K562 (cell line): ENCODE measurements around the gene C4orf46. TPM values are rescaled to one million over a fixed set of nuclear protein-coding genes. Genes with fewer than 3 reads are reported as not detected.

ENCODE experiments used
- ASH1L ChIP-seq: fragments of 450-650 bp; IDR thresholded peaks from 2 replicates; pipeline ENCODE4 v1.6.1; 2018; ENCODE audit warnings: borderline replicate concordance, mild to moderate bottlenecking, low read depth; ENCODE audit not compliant: partially characterized antibody
- CEBPB ChIP-seq: fragments of 450-650 bp; IDR thresholded peaks from 2 replicates; pipeline ENCODE4 v1.6.1; 2016; ENCODE audit warnings: missing genetic modification characterization, missing compliant biosample characterization
- CTBP1 ChIP-seq: fragments of 450-650 bp; IDR thresholded peaks from 2 replicates; pipeline ENCODE4 v1.6.1; 2016; ENCODE audit warnings: borderline replicate concordance
- HMG20B ChIP-seq: fragments of 250-450 bp; sonication (Bioruptor Pico); IDR thresholded peaks from 2 replicates; pipeline ENCODE4 v1.5.0; 2021; ENCODE audit warnings: mild to moderate bottlenecking
- RAD21 ChIP-seq, 2 experiments: fragments of 250-450 bp in 1 of 2; fragments of 450-650 bp in 1 of 2; sonication (Bioruptor Pico) in 1 of 2; formaldehyde crosslinking in 1 of 2; IDR thresholded peaks in 1 of 2; conservative IDR thresholded peaks in 1 of 2; 2 replicates each; pipeline versions ENCODE4 v1.4.0 to v1.8.0; 2020 to 2022; ENCODE audit warnings: mild to moderate bottlenecking in 2 of 2, moderate library complexity in 1 of 2
- SETDB1 ChIP-seq: IDR thresholded peaks from one replicate; pipeline ENCODE4 v1.6.1; 2012; ENCODE audit warnings: low read length, control low read depth, inconsistent platforms
- SRSF7 ChIP-seq: fragments of 200-400 bp; formaldehyde crosslinking; optimal IDR thresholded peaks from 2 replicates; pipeline ENCODE3; 2017; ENCODE audit warnings: mild to moderate bottlenecking, low read depth, low read length
- TAL1 ChIP-seq: fragments of 450-650 bp; IDR thresholded peaks from 2 replicates; pipeline ENCODE4 v1.6.1; 2016; ENCODE audit warnings: mild to moderate bottlenecking
- TARDBP ChIP-seq: fragments of 450-650 bp; IDR thresholded peaks from 2 replicates; pipeline ENCODE4 v1.6.1; 2016
- ZNF551 ChIP-seq: fragments of 250-450 bp; sonication (Bioruptor Pico); IDR thresholded peaks from 2 replicates; pipeline ENCODE4 v1.5.0; 2021; ENCODE audit warnings: mild to moderate bottlenecking, moderate library complexity
- polyA plus RNA-seq, 8 experiments: library from polyadenylated mRNA; depleted of rRNA in 4 of 8; stranded (reverse) in 5 of 8; unstranded in 3 of 8; fragments of >200 nt; fragmentation: Nextera tagmentation in 2 of 8; fragmentation: Illumina TruSeq in 1 of 8; extraction: Ambion mirVana in 2 of 8; extraction: Trizol in 1 of 8; gene quantifications; 2 replicates each; pipeline versions ENCODE4 v1.2.1 to v1.2.3, GENCODE V29; 2011 to 2014; ENCODE audit warnings: inconsistent platforms in 1 of 8, missing spikeins in 1 of 8
- total RNA-seq, 7 experiments: library from RNA; depleted of rRNA in 6 of 7; stranded (reverse); fragments of >200 nt in 6 of 7; fragmentation: Illumina TruSeq in 2 of 7; extraction: Trizol in 2 of 7; gene quantifications; 2 replicates each; pipeline versions ENCODE4 v1.2.1 to v1.2.3, GENCODE V29; 2011 to 2021; ENCODE audit warnings: low replicate concordance in 1 of 7
- TF ChIP-seq, protein P1 (sequence below): fragments of 450-650 bp; formaldehyde crosslinking; IDR thresholded peaks from 2 replicates; pipeline ENCODE4 v1.4.0; 2022; ENCODE audit warnings: mild to moderate bottlenecking, moderate library complexity
- TF ChIP-seq, protein P2 (sequence below): fragments of 200-600 bp; sonication (generic); IDR thresholded peaks from one replicate; pipeline ENCODE4 v1.6.1; 2012; ENCODE audit warnings: mild to moderate bottlenecking, low read depth, low read length, inconsistent platforms
- TF ChIP-seq, protein P3 (sequence below): sonication (generic); formaldehyde crosslinking; IDR thresholded peaks from 2 replicates; pipeline ENCODE4 v1.8.1; 2022; ENCODE audit warnings: missing genetic modification reagents

The C4orf46 gene
- total and polyA plus RNA-seq, 9 of the 15 experiments (the other 6 are each of a cell fraction or from before 2014, with no cell fraction given) = 9.7 to 24.4 (median 17.0) TPM

DNA sequence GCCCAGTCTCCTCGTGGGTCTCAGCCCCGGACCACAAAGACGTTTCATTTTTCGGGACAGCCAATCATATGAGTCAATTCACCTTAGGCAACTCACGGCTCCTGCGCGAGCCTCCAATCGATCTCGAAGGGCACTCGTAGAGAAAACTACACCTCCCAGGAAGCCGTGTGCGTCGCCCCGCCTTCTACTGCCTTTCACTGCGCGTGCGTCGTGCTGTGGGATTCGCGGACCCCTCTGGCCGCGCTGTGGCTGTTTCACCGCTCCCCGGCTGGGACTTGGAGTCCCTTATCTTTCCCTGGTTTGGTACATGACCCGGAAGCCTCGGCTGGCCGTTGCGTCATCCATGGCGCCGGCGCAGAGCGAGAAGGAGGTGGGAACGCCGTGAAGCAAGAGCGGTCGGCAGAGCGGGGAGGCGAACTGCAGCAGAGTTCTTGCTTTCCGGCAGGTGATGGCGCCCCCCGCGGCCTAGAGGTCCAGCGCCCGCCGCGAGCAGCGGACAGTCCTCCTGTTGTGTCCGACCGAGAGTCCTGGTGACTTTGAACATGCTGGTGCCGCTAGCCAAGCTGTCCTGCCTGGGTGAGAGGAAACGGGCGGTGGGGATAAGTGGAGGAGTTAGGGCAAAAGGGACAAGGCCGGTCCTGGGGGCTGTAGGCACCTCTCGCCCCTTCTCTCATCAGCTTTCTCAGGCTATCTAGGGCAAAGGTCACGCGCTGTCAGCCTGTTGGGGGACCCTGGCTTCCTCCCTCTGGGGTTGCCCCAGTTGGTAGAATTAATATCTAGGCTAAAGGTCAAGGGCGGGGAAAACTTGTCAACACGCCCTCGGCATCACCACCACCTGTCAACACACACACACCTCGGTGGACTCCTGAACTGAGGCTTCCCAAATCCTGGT, 474 bp upstream of the C4orf46 start, which contains the start of gene ETFDH (continued):
- TF ChIP-seq, protein P1, sequence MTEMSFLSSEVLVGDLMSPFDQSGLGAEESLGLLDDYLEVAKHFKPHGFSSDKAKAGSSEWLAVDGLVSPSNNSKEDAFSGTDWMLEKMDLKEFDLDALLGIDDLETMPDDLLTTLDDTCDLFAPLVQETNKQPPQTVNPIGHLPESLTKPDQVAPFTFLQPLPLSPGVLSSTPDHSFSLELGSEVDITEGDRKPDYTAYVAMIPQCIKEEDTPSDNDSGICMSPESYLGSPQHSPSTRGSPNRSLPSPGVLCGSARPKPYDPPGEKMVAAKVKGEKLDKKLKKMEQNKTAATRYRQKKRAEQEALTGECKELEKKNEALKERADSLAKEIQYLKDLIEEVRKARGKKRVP = peak; percentile 97
- peak; percentile 43 for TF ChIP-seq ASH1L
- peak; percentile 100 for TF ChIP-seq CEBPB (tag)
- TF ChIP-seq, protein P2, sequence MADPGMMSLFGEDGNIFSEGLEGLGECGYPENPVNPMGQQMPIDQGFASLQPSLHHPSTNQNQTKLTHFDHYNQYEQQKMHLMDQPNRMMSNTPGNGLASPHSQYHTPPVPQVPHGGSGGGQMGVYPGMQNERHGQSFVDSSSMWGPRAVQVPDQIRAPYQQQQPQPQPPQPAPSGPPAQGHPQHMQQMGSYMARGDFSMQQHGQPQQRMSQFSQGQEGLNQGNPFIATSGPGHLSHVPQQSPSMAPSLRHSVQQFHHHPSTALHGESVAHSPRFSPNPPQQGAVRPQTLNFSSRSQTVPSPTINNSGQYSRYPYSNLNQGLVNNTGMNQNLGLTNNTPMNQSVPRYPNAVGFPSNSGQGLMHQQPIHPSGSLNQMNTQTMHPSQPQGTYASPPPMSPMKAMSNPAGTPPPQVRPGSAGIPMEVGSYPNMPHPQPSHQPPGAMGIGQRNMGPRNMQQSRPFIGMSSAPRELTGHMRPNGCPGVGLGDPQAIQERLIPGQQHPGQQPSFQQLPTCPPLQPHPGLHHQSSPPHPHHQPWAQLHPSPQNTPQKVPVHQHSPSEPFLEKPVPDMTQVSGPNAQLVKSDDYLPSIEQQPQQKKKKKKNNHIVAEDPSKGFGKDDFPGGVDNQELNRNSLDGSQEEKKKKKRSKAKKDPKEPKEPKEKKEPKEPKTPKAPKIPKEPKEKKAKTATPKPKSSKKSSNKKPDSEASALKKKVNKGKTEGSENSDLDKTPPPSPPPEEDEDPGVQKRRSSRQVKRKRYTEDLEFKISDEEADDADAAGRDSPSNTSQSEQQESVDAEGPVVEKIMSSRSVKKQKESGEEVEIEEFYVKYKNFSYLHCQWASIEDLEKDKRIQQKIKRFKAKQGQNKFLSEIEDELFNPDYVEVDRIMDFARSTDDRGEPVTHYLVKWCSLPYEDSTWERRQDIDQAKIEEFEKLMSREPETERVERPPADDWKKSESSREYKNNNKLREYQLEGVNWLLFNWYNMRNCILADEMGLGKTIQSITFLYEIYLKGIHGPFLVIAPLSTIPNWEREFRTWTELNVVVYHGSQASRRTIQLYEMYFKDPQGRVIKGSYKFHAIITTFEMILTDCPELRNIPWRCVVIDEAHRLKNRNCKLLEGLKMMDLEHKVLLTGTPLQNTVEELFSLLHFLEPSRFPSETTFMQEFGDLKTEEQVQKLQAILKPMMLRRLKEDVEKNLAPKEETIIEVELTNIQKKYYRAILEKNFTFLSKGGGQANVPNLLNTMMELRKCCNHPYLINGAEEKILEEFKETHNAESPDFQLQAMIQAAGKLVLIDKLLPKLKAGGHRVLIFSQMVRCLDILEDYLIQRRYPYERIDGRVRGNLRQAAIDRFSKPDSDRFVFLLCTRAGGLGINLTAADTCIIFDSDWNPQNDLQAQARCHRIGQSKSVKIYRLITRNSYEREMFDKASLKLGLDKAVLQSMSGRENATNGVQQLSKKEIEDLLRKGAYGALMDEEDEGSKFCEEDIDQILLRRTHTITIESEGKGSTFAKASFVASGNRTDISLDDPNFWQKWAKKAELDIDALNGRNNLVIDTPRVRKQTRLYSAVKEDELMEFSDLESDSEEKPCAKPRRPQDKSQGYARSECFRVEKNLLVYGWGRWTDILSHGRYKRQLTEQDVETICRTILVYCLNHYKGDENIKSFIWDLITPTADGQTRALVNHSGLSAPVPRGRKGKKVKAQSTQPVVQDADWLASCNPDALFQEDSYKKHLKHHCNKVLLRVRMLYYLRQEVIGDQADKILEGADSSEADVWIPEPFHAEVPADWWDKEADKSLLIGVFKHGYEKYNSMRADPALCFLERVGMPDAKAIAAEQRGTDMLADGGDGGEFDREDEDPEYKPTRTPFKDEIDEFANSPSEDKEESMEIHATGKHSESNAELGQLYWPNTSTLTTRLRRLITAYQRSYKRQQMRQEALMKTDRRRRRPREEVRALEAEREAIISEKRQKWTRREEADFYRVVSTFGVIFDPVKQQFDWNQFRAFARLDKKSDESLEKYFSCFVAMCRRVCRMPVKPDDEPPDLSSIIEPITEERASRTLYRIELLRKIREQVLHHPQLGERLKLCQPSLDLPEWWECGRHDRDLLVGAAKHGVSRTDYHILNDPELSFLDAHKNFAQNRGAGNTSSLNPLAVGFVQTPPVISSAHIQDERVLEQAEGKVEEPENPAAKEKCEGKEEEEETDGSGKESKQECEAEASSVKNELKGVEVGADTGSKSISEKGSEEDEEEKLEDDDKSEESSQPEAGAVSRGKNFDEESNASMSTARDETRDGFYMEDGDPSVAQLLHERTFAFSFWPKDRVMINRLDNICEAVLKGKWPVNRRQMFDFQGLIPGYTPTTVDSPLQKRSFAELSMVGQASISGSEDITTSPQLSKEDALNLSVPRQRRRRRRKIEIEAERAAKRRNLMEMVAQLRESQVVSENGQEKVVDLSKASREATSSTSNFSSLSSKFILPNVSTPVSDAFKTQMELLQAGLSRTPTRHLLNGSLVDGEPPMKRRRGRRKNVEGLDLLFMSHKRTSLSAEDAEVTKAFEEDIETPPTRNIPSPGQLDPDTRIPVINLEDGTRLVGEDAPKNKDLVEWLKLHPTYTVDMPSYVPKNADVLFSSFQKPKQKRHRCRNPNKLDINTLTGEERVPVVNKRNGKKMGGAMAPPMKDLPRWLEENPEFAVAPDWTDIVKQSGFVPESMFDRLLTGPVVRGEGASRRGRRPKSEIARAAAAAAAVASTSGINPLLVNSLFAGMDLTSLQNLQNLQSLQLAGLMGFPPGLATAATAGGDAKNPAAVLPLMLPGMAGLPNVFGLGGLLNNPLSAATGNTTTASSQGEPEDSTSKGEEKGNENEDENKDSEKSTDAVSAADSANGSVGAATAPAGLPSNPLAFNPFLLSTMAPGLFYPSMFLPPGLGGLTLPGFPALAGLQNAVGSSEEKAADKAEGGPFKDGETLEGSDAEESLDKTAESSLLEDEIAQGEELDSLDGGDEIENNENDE = no peak
- peak; percentile 24 for TF ChIP-seq SETDB1
- no peak for TF ChIP-seq ZNF551 (CRISPR knock-in tag)
- TF ChIP-seq HMG20B (CRISPR knock-in tag) = no peak
- TF ChIP-seq, protein P3, sequence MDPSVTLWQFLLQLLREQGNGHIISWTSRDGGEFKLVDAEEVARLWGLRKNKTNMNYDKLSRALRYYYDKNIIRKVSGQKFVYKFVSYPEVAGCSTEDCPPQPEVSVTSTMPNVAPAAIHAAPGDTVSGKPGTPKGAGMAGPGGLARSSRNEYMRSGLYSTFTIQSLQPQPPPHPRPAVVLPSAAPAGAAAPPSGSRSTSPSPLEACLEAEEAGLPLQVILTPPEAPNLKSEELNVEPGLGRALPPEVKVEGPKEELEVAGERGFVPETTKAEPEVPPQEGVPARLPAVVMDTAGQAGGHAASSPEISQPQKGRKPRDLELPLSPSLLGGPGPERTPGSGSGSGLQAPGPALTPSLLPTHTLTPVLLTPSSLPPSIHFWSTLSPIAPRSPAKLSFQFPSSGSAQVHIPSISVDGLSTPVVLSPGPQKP (CRISPR knock-in tag) = no peak
- TF ChIP-seq TAL1 = no peak
- peak; percentile 77; the same call in 1 of the 2 replicates for TF ChIP-seq CTBP1
- peak in 1 of 2 experiments; percentile 37; a peak in 1 of 4 replicates for TF ChIP-seq RAD21 (CRISPR knock-in tag; conservative IDR thresholded peaks at IDR 0.05 in 1 of 2, IDR thresholded peaks at IDR 0.05 in 1 of 2)
- TF ChIP-seq TARDBP = no peak
- TF ChIP-seq SRSF7 = no peak
